Measurements from ENCODE around the gene PLA2G4C.

- no peak for TF ChIP-seq EP300 (IDR thresholded peaks at IDR 0.05)
- no peak for TF ChIP-seq POLR2A (IDR thresholded peaks at IDR 0.05)
Measured at GRCh38 chr19:48044561-48044960, 66.1 kb downstream of the PLA2G4C start.
